Suprapubic skin (tissue), 3 donors: ENCODE results near the gene DISP2.

ENCODE experiments used
- POLR2A ChIP-seq, 2 donors: fragments of 450-650 bp; IDR thresholded peaks; one replicate each; pipeline ENCODE4 v1.6.1; 2017; ENCODE audit warnings: antibody characterized with exemption in 2 of 2, mild to moderate bottlenecking in 2 of 2, moderate library complexity in 2 of 2
- TF ChIP-seq, protein P1 (sequence below), 2 donors: fragments of 200-600 bp in 1 of 2; fragments of 450-650 bp in 1 of 2; sonication (generic) in 1 of 2; IDR thresholded peaks; one replicate each; pipeline ENCODE4 v1.5.1; 2016 to 2019; ENCODE audit warnings: antibody characterized with exemption in 2 of 2, mild to moderate bottlenecking in 1 of 2, moderate library complexity in 1 of 2

DNA sequence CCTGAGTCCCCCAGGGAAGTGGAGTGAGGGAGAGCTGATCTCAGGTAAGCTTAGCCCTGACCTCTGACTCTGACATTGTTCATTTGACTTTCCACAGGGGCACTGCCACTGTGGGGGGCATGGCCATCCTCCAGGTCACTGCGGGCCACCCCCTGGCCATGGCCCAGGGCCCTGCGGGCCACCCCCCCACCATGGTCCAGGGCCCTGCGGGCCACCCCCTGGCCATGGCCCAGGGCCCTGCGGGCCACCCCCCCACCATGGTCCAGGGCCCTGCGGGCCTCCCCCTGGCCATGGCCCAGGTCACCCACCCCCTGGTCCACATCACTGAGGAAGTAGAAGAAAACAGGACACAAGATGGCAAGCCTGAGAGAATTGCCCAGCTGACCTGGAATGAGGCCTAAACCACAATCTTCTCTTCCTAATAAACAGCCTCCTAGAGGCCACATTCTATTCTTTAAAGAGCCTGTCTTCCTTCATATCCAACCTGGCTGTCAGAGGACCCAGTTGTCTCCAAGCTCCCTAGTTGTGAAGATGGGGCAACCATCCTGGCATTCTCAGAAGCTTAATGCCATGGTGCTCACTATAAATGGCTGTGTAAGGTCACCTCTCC lies 1.9 kb upstream of the DISP2 start:
- TF ChIP-seq, protein P1, sequence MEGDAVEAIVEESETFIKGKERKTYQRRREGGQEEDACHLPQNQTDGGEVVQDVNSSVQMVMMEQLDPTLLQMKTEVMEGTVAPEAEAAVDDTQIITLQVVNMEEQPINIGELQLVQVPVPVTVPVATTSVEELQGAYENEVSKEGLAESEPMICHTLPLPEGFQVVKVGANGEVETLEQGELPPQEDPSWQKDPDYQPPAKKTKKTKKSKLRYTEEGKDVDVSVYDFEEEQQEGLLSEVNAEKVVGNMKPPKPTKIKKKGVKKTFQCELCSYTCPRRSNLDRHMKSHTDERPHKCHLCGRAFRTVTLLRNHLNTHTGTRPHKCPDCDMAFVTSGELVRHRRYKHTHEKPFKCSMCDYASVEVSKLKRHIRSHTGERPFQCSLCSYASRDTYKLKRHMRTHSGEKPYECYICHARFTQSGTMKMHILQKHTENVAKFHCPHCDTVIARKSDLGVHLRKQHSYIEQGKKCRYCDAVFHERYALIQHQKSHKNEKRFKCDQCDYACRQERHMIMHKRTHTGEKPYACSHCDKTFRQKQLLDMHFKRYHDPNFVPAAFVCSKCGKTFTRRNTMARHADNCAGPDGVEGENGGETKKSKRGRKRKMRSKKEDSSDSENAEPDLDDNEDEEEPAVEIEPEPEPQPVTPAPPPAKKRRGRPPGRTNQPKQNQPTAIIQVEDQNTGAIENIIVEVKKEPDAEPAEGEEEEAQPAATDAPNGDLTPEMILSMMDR (IDR thresholded peaks at IDR 0.05): no peak
- TF ChIP-seq POLR2A (IDR thresholded peaks at IDR 0.05): no peak
